Astrocyte (in vitro differentiated cells and primary cell): ENCODE measurements around the gene UBFD1.

Experiments
- CTCF ChIP-seq: IDR thresholded peaks from 2 replicates; pipeline ENCODE4 v1.5.1; 2011; ENCODE audit warnings: low read depth, mild to moderate bottlenecking, inconsistent platforms, low read length, moderate library complexity; ENCODE audit not compliant: insufficient read depth
- EZH2 ChIP-seq: IDR thresholded peaks from 2 replicates; pipeline ENCODE4 v1.6.1; 2012; ENCODE audit warnings: mild to moderate bottlenecking, low read length, inconsistent platforms; ENCODE audit not compliant: insufficient read depth

GRCh38 chr16:23615805-23616204 lies 58.3 kb downstream of the UBFD1 start:
- no peak for TF ChIP-seq EZH2
- TF ChIP-seq CTCF: no peak
